Activated CD4-positive, CD25-positive, alpha-beta regulatory T cell treated with anti-CD3 and anti-CD28 coated beads, Interleukin-2, amount 50 U/mL, for 72 hours (primary cell): ENCODE results near the gene SMIM36.
"Not testable (repeated sequence)": the region's sequence is repeated elsewhere in the genome, so short reads cannot be mapped to it uniquely, and the experiment has no call there.

Experiments
- DNase-seq: peaks from one replicate; pipeline ENCODE4 v3.0.0; 2021

Gene SMIM36

DNA sequence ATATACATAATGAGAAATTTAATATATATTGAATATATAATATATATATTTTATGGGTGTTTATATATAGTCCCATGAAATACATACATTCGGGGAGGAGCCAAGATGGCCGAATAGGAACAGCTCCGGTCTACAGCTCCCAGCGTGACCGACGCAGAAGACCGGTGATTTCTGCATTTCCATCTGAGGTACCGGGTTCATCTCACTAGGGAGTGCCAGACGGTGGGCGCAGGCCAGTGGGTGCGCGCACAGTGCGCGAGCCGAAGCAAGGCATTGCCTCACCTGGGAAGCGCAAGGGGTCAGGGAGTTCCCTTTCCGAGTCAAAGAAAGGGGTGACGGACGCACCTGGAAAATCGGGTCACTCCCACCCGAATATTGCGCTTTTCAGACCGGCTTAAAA, 9.6 kb downstream of the SMIM36 start:
- DNase-seq, result not testable (repeated sequence)

DNA sequence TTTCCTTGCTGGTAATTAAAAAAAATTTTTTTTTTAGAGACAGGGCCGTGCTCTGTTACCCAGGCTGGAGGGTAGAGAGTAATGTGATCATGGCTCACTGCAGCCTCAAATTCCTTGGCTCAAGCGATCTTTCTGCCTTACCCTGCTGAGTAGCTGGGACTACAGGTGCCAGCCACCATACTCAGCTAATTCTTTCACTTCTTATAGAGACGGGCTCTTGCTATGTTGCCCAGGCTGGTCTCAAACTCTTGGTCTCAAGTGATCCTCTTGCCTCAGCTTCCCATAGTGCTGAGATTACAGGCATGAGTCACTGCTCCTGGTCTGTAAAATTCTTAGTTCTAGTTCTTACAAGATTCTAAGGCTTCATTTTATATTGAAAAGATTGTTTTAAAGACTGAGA, 11.1 kb downstream of the SMIM36 start:
- no peak for DNase-seq

- DNase-seq, result no peak
Observed at GRCh38 chr17:55496094-55496881, 15.0 kb downstream of the SMIM36 start.

- DNase-seq, result no peak
Observed at GRCh38 chr17:55495239-55495638, 16.0 kb downstream of the SMIM36 start.

GRCh38 chr17:55492781-55493341, 18.4 kb downstream of the SMIM36 start:
- DNase-seq, result no peak

DNA sequence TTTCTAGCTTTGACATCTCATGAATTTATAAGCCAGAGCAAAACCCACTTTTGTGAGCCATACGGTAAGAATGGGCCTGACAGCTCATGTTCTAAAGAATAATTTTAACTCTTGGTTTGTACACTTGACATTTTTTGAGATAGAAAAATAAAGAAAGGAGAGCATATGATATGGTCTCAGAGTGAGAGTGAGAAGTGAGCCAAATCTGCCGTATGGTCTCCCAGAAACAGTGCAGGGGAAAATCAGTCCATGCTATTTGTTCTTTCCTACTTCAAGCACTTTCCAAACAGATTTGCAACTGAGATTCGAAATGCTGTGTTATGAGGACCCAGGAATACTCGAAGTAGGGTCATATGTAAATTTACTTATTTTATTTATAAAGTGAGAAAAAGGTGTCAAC, 20.9 kb downstream of the SMIM36 start:
- no peak for DNase-seq

GRCh38 chr17:55487695-55488432, 23.4 kb downstream of the SMIM36 start:
- DNase-seq, result no peak

DNA sequence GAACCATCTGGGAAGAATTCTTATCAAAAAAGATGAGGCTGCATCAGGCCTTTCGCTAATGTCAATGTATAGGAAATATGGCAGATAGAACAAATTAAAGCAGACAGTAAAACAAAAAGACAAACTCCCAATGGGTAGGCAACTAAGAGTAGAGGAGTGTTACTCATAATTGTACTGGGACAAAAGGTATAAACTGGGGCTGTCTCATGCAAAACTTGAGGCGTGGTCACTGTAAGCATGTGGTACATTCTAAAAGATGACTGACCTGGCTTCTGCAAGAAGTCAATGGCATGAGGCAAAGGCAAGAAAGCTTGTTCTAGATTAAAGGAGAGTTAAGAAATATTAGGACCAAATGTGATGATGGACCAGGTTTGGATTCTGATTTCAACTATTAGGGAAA, 26.7 kb downstream of the SMIM36 start:
- DNase-seq, result no peak

DNA sequence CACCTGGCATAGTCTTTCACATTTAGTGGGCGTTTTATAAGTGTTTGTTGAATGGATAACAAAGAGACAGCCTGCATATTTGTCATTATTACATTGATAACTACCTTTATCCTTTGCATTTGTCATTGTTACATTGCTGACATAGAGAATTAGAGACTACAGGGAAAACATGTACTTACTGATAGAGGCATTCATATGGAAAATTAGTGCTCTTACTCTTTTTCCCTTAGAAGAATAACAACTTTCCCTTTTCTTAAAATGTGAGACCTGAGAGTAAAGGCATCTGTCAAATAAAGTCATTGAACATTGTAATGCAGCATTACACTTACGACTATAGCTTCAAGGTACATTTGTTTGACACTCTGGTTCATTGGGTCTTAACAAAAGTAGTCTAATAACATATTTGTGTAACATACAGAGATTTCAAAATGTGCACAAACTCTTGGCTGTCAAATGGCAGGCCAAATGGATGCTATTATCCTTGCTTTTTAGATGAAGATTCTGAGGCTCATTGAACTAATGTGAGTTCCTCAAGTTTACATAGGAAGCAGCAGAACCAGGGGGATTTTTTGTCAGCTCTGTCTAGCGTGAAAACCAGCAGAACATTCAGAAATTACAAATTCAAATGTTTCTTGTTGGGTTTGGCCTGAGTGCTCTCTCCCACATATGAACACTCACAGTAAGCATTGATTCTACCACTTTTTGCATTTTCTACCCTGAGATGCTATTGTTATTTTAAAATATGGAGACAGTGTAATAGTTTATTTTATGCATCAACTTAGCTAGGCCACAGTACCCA, 28.5 kb downstream of the SMIM36 start:
- DNase-seq, result no peak

GRCh38 chr17:55480631-55481315, 30.5 kb downstream of the SMIM36 start:
- no peak for DNase-seq

GRCh38 chr17:55479903-55480302, 31.3 kb downstream of the SMIM36 start:
- no peak for DNase-seq

GRCh38 chr17:55478971-55479370, 32.3 kb downstream of the SMIM36 start:
- no peak for DNase-seq

DNA sequence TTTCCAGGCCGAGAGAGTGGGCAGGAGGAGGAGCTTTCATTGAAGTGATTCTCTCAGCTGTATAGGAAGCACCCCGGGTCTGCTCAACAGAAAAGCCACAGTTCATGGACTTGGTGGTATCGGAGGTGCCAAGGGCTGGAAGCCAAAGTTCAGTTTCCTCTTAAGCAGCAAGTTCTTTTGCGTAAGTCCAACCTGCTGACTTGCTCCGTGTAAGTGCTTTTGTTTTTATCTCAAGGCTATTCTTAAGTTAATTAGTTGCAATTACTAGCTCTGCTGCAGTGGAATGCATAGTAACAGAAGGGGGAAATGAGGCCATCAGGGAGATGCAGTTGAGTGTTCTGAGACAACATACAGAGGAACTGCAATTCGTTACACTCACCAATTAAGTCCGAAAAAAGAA, 44.6 kb downstream of the SMIM36 start:
- DNase-seq, result no peak

DNA sequence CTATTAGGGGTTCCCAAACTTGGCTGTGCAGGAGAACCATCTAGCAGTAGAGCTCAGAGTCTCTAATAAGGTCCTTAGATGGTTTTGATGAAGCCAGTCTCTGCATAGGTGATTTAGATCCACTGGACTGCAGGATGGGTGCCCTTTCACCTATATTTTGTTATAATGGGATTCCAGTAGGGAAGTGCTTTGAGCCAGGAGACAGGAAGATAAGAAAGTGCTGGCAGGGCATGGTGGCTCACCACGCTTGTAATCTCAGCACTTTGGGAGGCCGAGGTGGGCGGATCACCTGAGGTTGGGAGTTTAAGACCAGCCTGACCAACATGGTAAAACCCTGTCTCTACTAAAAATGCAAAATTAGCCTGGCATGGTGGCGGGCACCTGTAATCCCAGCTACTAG, 45.5 kb downstream of the SMIM36 start:
- not testable (repeated sequence) for DNase-seq

- no peak for DNase-seq
Observed at GRCh38 chr17:55463600-55463999, 47.7 kb downstream of the SMIM36 start.

GRCh38 chr17:55462711-55463110, 48.5 kb downstream of the SMIM36 start:
- DNase-seq, result no peak

DNA sequence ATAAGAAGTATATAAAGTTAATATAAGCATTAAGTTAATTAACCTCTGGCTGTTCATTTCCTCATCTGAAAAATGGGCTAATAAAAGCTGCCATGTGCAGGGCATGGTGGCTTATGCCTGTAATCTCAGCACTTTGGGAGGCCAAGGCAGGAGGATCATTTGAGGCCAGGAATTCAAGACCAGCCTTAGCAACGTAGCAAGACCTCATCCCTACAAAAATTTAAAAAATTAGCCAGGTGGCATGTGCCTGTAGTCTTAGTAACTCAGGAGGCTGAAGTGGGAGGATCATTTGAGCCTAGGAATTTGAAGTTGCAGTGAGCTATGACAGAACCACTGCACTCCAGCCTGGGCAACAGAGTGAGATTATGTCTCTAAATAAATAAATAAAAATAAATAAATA, 49.0 kb downstream of the SMIM36 start:
- DNase-seq, result no peak

GRCh38 chr17:55458978-55459377, 52.3 kb downstream of the SMIM36 start:
- DNase-seq, result peak; percentile 49

- no peak for DNase-seq
Observed at GRCh38 chr17:55458287-55458900, 52.9 kb downstream of the SMIM36 start.

DNA sequence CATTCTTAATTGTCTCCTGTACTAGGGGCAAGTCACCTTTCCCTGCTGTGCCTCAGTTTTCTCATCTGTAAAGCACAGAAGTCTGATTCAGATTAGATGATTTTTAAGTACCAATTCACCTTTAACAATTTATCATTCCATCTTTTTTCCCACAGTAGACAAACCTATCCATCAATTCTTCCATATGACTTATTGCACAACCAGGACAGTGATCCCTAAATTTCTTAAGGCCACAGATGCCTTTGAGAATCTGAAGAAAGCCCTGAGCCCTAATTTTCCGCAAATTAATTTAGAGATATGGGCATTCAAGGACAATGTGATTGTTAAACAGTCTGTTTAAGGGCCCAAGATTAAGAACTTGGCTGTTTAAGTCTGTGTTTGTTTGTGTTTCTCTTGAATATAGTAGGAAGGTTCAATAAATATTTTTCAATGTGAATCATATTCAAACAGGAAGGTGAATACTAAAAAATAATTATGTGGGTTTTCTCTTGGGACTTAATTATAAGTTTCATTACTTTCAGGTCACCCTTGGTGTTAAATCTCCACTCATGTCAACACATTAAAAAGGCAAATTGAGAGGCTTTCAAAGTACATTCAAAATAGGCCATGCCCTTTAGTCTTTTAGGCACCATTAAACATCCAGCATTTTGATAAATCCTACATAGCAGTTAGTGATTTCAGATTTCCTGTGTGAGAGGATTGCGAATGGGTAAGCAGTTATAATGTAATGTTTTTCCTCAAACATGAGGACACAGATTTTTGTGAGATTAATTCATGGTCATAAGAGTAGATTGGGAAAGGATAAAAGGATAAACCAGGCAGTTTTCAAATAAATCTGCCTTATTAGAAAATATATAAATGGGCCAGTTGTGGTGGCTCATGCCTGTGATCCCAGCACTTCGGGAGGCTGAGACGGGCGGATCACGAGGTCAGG, 54.7 kb downstream of the SMIM36 start:
- DNase-seq, result no peak

DNA sequence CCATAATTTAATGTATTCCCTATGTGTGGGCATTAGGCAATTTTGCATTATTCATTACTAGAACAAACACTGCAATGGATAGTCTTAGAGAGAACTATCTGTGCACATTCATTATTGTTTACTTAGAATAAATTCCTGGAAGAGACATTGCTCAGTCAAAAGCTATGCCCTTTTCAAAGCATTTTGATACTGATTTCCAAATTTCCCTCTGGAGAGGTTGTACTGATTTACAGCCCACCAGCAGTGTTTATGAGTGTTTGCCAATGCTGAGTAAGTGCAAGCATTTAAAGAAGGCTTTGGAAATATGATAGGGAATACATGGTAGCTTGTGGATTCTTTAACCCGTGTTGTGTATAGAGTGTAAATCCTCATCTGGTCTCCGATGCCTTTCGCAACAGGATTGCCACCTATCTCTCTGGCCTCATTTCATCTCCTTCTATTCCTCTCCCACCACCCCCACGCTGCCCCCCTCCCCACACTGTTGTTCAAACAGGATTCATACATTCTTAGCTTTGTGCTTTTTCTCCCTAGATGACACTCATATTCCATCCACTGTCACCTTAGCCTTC, 56.3 kb downstream of the SMIM36 start:
- DNase-seq, result no peak
